Bronchial epithelial cell (primary cell): ENCODE results near the gene GNAI1. TPM values are rescaled to one million over a fixed set of nuclear protein-coding genes. Genes with fewer than 3 reads are reported as not detected.

Experiments
- DNase-seq: peaks from one replicate; pipeline ENCODE4 v3.0.0-alpha.2; 2010; ENCODE audit warnings: low read depth
- FAIRE-seq: peaks from 2 replicates; lab custom pipeline; 2011; peaks lifted over from hg19 to GRCh38; lab: Jason Lieb, UNC
- H3K27me3 ChIP-seq: 2 replicates; pipeline ENCODE4 v1.5.1; 2011; ENCODE audit warnings: low read length; ENCODE audit not compliant: control insufficient read depth, insufficient read depth
- H3K36me3 ChIP-seq: 2 replicates; pipeline ENCODE4 v1.5.1; 2011; ENCODE audit warnings: low read length; ENCODE audit not compliant: control insufficient read depth, insufficient read depth
- H3K4me3 ChIP-seq: 2 replicates; pipeline ENCODE4 v1.5.1; 2011; ENCODE audit warnings: mild to moderate bottlenecking, low read depth, low read length, control low read depth
- total RNA-seq: library from RNA; depleted of rRNA; stranded (reverse); fragments of >200 nt; gene quantifications from 2 replicates; pipeline ENCODE4 v1.2.1, GENCODE V29; 2014
- TF ChIP-seq, protein P1 (sequence below): IDR thresholded peaks from 2 replicates; pipeline ENCODE4 v1.5.1; 2011; ENCODE audit warnings: mild to moderate bottlenecking, moderate library complexity, low read length, control low read depth, inconsistent platforms; ENCODE audit not compliant: insufficient read depth, severe bottlenecking

The GNAI1 gene
- total RNA-seq, 1 donor from 2014 or later = 56.1 TPM

DNA sequence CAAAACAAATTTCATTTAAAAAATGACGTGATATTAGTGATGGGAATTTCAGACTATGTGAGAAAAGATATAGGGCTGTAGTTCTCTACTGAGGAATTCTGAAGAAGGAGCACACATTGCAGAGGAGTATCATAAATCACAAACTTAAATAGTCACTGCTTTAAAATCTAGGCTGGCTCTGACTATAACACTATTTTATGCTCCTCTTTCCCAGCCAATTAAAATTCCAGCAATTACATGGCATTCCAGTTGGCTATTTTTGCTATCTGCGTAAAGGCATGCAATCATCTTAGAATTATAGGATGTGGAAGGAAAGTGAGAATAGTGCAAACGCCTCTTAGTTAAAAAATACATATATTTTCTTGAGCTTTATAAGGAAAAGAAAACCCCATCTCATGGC lies 123.1 kb downstream of the GNAI1 start:
- no peak for DNase-seq
- no peaks in the 10 kb centered on the region for H3K27me3 ChIP-seq
- no peak overlapping the region for H3K4me3 ChIP-seq
- TF ChIP-seq, protein P1, sequence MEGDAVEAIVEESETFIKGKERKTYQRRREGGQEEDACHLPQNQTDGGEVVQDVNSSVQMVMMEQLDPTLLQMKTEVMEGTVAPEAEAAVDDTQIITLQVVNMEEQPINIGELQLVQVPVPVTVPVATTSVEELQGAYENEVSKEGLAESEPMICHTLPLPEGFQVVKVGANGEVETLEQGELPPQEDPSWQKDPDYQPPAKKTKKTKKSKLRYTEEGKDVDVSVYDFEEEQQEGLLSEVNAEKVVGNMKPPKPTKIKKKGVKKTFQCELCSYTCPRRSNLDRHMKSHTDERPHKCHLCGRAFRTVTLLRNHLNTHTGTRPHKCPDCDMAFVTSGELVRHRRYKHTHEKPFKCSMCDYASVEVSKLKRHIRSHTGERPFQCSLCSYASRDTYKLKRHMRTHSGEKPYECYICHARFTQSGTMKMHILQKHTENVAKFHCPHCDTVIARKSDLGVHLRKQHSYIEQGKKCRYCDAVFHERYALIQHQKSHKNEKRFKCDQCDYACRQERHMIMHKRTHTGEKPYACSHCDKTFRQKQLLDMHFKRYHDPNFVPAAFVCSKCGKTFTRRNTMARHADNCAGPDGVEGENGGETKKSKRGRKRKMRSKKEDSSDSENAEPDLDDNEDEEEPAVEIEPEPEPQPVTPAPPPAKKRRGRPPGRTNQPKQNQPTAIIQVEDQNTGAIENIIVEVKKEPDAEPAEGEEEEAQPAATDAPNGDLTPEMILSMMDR = no peak
- no peak for FAIRE-seq
- no peaks in the 10 kb centered on the region for H3K36me3 ChIP-seq

DNA sequence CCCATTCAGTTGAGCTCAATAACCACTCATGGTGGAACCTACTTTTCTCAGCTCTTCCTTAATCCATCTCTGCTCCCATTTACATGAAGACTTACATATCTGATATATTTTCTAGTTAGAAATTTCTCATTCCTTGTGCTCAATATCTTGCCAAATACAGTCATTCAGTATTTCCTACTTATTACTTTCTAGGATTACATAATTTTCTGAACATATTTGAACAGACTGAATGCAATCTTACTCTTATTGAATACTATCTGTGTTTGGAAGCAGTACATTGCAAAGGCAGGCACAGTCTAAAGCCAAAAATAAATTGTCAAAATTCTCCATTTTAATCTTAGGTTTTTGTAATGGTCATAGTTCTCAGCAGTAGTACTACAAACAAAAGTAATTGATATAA lies 126.0 kb downstream of the GNAI1 start:
- no peak overlapping the region for H3K4me3 ChIP-seq
- no peak for DNase-seq
- FAIRE-seq = no peak
- H3K27me3 ChIP-seq = no peaks in the 10 kb centered on the region
- TF ChIP-seq, protein P1 = no peak
- no peaks in the 10 kb centered on the region for H3K36me3 ChIP-seq

DNA sequence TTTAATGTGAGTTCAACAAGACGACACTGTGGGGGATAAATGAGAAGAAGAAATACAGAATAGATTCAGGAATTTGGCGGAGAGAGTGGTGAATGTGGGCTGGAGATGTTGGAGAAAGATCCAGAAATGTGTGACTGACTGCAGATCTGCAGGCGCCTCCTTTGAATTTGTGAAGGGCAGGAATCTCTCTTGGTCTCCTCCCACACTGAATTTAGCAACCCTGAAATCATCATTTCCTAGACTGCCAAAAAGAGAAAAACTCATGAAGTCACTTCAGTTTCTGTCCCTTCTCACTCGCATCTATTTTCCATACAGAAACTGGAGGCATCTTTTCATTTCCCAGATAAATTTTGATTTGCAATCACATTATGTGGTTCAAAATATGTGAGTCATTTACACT lies 128.7 kb downstream of the GNAI1 start:
- H3K27me3 ChIP-seq = no peaks in the 10 kb centered on the region
- no peak overlapping the region for H3K4me3 ChIP-seq
- TF ChIP-seq, protein P1 = no peak
- no peak for FAIRE-seq
- no peak for DNase-seq
- no peaks in the 10 kb centered on the region for H3K36me3 ChIP-seq

DNA sequence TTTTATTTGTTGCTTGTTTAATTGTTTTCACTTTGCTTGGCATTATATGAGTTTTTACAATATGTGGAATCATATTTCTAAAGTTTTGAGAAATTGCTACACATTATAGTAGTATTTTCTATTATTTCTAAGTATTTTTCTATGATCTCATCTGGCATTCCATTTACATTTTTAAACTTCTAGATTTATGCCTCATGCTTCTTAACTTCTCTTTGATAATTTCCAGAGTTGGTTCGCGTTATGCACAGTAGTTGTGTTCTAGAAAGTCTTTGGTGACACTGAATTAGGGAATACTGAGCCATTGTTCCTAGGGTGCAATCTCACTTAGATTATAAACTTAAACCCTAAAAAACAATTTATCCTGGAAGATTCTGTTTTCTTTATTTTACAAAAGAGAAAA lies 129.2 kb downstream of the GNAI1 start:
- Histone ChIP-seq H3K27me3 (no peaks in the 10 kb centered on the region), H3K36me3 (no peaks in the 10 kb centered on the region), H3K4me3 (no peak overlapping the region)
- DNase-seq = no peak
- no peak for FAIRE-seq
- TF ChIP-seq, protein P1 = no peak

DNA sequence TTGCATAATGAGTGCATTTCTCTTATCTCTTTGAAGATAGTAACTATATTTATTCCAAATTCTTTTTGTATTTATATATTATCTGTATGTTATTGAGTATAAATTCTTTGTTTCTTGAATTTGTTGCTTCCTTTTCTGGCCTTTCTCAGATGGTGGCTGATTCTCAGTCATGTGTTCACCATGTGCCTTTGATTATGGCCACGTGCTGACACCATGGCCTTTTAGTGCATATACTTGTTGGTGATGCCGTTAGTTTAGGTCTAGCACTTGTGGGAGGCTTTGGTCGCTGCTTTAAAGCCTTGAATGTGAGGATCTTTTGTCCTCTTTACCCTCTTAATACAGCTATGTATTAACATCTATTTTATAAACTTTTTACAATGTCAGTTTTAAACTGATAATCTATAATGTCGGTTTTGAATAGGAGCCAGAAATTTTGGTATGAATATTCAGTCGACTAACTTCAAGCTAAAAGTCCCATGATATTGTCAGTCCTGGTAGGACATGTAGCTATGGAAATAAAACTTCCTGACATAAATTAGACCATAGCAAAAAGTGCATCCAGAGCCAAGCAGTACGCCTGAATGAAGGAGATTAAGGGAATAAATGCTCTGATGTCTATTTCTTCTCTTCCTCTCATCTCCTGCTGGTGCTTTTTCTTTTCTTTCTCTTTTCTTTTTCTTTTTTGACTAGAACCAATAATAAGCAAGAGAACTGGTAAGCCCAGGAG lies 130.3 kb downstream of the GNAI1 start:
- FAIRE-seq (no peak), DNase-seq (no peak)
- Histone ChIP-seq H3K27me3 (no peaks in the 10 kb centered on the region), H3K36me3 (no peaks in the 10 kb centered on the region), H3K4me3 (no peak overlapping the region)
- TF ChIP-seq, protein P1 = no peak
